COLO668 (cell line): ENCODE measurements around the gene CLDN14.

ENCODE experiments used
- DNase-seq: peaks from one replicate; lab custom pipeline; 2025; ENCODE audit not compliant: unreplicated experiment; lab: John Stamatoyannopoulos, UW

CLDN14 gene

GRCh38 chr21:36473203-36473602, 6.7 kb downstream of the CLDN14 start:
- no peak for DNase-seq

- no peak for DNase-seq
Measured at GRCh38 chr21:36472377-36472776, 7.5 kb downstream of the CLDN14 start.

GRCh38 chr21:36471254-36471723, 8.6 kb downstream of the CLDN14 start:
- DNase-seq: no peak

GRCh38 chr21:36470294-36470693, 9.6 kb downstream of the CLDN14 start:
- no peak for DNase-seq

GRCh38 chr21:36466061-36466511, 13.8 kb downstream of the CLDN14 start:
- no peak for DNase-seq

- DNase-seq: no peak
Measured at GRCh38 chr21:36465478-36465877, 14.4 kb downstream of the CLDN14 start.

- DNase-seq: no peak
Measured at GRCh38 chr21:36464590-36464989, 15.3 kb downstream of the CLDN14 start.

- no peak for DNase-seq
Measured at GRCh38 chr21:36463991-36464390, 15.9 kb downstream of the CLDN14 start.

GRCh38 chr21:36463204-36463603, 16.7 kb downstream of the CLDN14 start:
- no peak for DNase-seq

GRCh38 chr21:36461918-36462486, 17.9 kb downstream of the CLDN14 start:
- DNase-seq: peak; percentile 86

- DNase-seq: no peak
Measured at GRCh38 chr21:36461277-36461917, 18.5 kb downstream of the CLDN14 start.

- DNase-seq: peak; percentile 30
Measured at GRCh38 chr21:36460866-36461265, 19.1 kb downstream of the CLDN14 start.

GRCh38 chr21:36459098-36459497, 20.8 kb downstream of the CLDN14 start:
- no peak for DNase-seq

- DNase-seq: peak; percentile 34
Measured at GRCh38 chr21:36456729-36457414, 23.1 kb downstream of the CLDN14 start.

- DNase-seq: no peak
Measured at GRCh38 chr21:36454706-36455105, 25.2 kb downstream of the CLDN14 start.

GRCh38 chr21:36454093-36454531, 25.8 kb downstream of the CLDN14 start:
- DNase-seq: peak; percentile 78

GRCh38 chr21:36452281-36452825, 27.6 kb downstream of the CLDN14 start:
- DNase-seq: no peak

GRCh38 chr21:36451506-36451905, 28.4 kb downstream of the CLDN14 start:
- no peak for DNase-seq

GRCh38 chr21:36450511-36450910, 29.4 kb downstream of the CLDN14 start:
- DNase-seq: no peak

GRCh38 chr21:36446301-36446700, 33.6 kb downstream of the CLDN14 start:
- DNase-seq: no peak

GRCh38 chr21:36441715-36442114, 38.2 kb downstream of the CLDN14 start:
- no peak for DNase-seq

GRCh38 chr21:36437745-36438128, 42.2 kb downstream of the CLDN14 start:
- DNase-seq: no peak
